Chondrocyte (in vitro differentiated cells): ENCODE data around the gene OR8H3. TPM values are rescaled to one million over a fixed set of nuclear protein-coding genes. Genes with fewer than 3 reads are reported as not detected.

ENCODE experiments used
- DNase-seq: peaks from one replicate; pipeline ENCODE4 v3.0.0; 2021; ENCODE audit warnings: mixed read lengths, low spot score
- H3K27ac Mint-ChIP-seq: one replicate; pipeline ENCODE4 v1.8.0; 2021; ENCODE audit warnings: mild to moderate bottlenecking, moderate library complexity, mixed read lengths; ENCODE audit not compliant: unreplicated experiment
- H3K27me3 Mint-ChIP-seq: 2 replicates; pipeline ENCODE4 v1.8.0; 2021; ENCODE audit warnings: low read depth, mixed read lengths
- H3K36me3 Mint-ChIP-seq: 2 replicates; pipeline ENCODE4 v1.8.0; 2021; ENCODE audit warnings: low read depth, mixed read lengths
- H3K4me1 Mint-ChIP-seq: 2 replicates; pipeline ENCODE4 v1.8.0; 2021; ENCODE audit warnings: low read depth, mild to moderate bottlenecking, mixed read lengths
- H3K4me3 Mint-ChIP-seq: one replicate; pipeline ENCODE4 v1.8.0; 2021; ENCODE audit warnings: mild to moderate bottlenecking, moderate library complexity, mixed read lengths; ENCODE audit not compliant: unreplicated experiment
- H3K9me3 Mint-ChIP-seq: 2 replicates; pipeline ENCODE4 v1.8.0; 2021; ENCODE audit warnings: low read depth, mixed read lengths
- total RNA-seq: library from RNA; stranded (reverse); gene quantifications from 3 replicates; pipeline ENCODE4 v1.2.1, GENCODE V29; 2021
- TF ChIP-seq, protein P1 (sequence below): fragments of 200-600 bp; sonication (generic); IDR thresholded peaks from 2 replicates; pipeline ENCODE4 v1.5.0; 2021; ENCODE audit warnings: antibody characterized with exemption, mild to moderate bottlenecking, moderate library complexity

OR8H3 gene
- total RNA-seq, 1 donor from 2014 or later = not detected

DNA sequence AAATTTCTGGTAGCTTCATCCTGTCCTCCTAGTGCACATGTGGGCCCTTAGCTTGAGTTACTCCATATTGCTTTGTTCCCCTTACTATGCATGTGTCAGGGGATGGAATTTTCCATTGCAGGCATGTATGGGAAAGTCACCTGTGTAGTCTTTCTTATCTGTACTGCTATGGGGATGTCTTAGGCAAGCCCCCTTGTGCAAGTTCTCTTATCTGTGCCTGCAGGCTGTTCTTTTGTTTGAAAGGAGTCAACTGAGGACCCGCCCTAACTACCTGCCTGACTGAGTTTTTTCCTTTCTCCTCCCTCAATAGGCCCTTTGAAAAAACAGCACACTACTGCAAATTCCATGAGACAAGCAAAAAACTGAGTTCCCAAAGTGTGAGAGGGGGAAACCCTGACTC lies 29.2 kb downstream of the OR8H3 start:
- DNase-seq = no peak
- no peak overlapping the region for H3K27ac Mint-ChIP-seq
- no peaks in the 10 kb centered on the region for H3K27me3 Mint-ChIP-seq
- H3K4me3 Mint-ChIP-seq = no peak overlapping the region
- no peaks in the 10 kb centered on the region for H3K36me3 Mint-ChIP-seq
- H3K4me1 Mint-ChIP-seq = no peaks in the 10 kb centered on the region
- TF ChIP-seq, protein P1, sequence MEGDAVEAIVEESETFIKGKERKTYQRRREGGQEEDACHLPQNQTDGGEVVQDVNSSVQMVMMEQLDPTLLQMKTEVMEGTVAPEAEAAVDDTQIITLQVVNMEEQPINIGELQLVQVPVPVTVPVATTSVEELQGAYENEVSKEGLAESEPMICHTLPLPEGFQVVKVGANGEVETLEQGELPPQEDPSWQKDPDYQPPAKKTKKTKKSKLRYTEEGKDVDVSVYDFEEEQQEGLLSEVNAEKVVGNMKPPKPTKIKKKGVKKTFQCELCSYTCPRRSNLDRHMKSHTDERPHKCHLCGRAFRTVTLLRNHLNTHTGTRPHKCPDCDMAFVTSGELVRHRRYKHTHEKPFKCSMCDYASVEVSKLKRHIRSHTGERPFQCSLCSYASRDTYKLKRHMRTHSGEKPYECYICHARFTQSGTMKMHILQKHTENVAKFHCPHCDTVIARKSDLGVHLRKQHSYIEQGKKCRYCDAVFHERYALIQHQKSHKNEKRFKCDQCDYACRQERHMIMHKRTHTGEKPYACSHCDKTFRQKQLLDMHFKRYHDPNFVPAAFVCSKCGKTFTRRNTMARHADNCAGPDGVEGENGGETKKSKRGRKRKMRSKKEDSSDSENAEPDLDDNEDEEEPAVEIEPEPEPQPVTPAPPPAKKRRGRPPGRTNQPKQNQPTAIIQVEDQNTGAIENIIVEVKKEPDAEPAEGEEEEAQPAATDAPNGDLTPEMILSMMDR = no peak
- H3K9me3 Mint-ChIP-seq = peaks cover 49% of the 10 kb centered on the region

DNA sequence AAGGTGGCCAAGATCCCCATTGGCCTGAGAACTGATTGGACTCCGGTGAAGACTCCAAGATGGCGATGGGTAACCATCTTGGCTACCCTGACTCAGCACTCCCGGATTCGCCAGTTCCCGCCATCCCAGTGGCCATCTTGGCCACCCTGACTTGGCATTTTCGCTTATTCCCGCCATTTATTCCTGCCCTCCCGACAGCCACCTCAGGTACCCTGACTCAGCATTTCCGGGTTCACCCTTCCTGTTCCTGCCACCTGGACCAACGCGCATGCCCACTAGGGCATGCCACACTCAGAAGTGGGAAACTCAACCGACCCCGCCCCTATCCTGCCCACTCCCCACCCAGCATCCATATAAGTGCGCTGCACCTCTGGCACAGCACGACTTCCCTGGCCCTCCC lies 30.2 kb downstream of the OR8H3 start:
- Mint-ChIP-seq H3K9me3 (peaks cover 56% of the 10 kb centered on the region), H3K4me3 (no peak overlapping the region), H3K27ac (no peak overlapping the region), H3K36me3 (no peaks in the 10 kb centered on the region), H3K27me3 (no peaks in the 10 kb centered on the region), H3K4me1 (no peaks in the 10 kb centered on the region)
- DNase-seq = peak; percentile 48
- TF ChIP-seq, protein P1 = no peak

DNA sequence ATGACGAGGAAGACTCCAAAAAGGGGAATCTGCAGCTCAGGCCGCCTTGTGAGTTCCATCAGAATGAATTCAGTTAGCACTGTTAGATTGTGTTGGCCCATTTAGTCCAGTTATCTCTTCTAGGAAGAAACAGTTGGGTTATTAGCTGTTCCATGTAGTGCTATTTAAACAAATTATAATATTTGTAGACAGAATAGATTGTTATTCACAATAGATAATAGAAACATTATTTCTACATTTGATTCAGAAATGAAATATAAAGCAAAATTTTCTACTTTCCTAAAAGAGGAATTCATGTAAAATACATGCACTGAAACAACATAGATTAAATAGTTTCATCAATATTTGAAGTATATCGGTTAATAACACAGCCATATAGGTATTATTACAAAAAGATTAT lies 38.0 kb downstream of the OR8H3 start, which contains the start of gene OR8K5:
OR8K5 (minus strand) TSS at position 101 of the 400 bp plus-strand sequence; CDS start at position 101, 0 bp downstream.
- no peak for DNase-seq
- no peaks in the 10 kb centered on the region for H3K4me1 Mint-ChIP-seq
- H3K9me3 Mint-ChIP-seq = peaks cover 24% of the 10 kb centered on the region
- TF ChIP-seq, protein P1 = no peak
- no peaks in the 10 kb centered on the region for H3K27me3 Mint-ChIP-seq
- H3K4me3 Mint-ChIP-seq = no peak within 1 kb of the TSS
- H3K36me3 Mint-ChIP-seq = no peaks in the 10 kb centered on the region
- H3K27ac Mint-ChIP-seq = no peak within 1 kb of the TSS

DNA sequence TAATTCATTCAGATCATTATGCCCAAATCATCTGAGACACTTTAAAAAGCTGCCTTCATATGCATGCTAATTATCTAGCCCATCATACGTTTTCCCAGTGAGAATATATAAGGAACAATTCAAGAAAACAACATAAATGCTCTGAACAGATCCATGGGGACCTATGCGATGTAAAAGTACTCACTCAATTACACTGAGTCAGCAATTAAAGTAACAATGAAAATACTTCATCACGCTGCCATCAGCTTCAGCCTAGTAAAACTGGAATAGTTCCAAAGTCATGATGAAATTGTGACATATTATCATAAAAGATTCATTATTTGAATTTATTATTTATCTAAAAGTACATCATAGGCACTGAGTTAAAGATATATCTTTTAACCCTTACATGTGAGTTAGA lies 41.6 kb downstream of the OR8H3 start:
- Mint-ChIP-seq H3K9me3 (peaks cover 3% of the 10 kb centered on the region), H3K36me3 (no peaks in the 10 kb centered on the region), H3K4me1 (no peaks in the 10 kb centered on the region), H3K27ac (no peak overlapping the region), H3K27me3 (no peaks in the 10 kb centered on the region), H3K4me3 (no peak overlapping the region)
- DNase-seq = no peak
- TF ChIP-seq, protein P1 = no peak

DNA sequence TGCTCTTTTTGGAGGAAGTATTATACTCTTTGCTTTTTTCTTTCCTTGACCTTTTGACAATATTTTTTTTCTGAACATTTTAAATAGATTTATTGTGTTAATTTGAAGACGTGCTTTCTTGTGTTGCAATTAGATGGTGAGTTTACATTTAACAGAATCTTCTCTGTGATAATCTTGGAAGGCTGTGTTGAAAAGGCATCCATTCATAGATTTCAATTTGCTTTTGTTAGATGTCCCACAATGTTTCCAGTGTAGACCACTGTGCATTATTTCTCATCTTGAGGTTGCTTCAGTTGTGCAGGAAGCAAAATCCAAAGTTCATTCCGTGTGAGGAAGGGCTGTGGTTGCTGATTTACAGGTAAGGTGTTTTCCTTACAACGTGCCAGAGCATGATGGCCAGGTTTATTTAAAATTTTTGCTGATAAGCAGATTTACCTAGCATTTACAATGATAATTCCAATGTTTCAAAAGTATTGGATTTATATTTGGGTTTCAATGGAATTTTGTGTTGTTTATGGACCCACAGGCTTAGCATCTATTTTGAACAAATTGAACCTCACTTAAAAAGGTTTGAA lies 50.2 kb downstream of the OR8H3 start:
- H3K36me3 Mint-ChIP-seq = no peaks in the 10 kb centered on the region
- H3K27ac Mint-ChIP-seq = no peak overlapping the region
- no peak overlapping the region for H3K4me3 Mint-ChIP-seq
- TF ChIP-seq, protein P1 = no peak
- H3K9me3 Mint-ChIP-seq = no peaks in the 10 kb centered on the region
- no peak for DNase-seq
- no peaks in the 10 kb centered on the region for H3K4me1 Mint-ChIP-seq
- peaks cover 2% of the 10 kb centered on the region for H3K27me3 Mint-ChIP-seq

Other genes with a start within 250 kb of the OR8H3 start
- not detected in 3 replicates for gene TRIM51, start 239.1 kb upstream of the OR8H3 start, total RNA-seq
- not detected in 3 replicates for gene OR5W2, start 207.8 kb upstream of the OR8H3 start, total RNA-seq
- gene OR5I1, start 186.0 kb upstream of the OR8H3 start, total RNA-seq = not detected in 3 replicates
- gene OR10AG1, start 152.4 kb upstream of the OR8H3 start, total RNA-seq = not detected in 3 replicates
- gene OR5F1, start 127.7 kb upstream of the OR8H3 start, total RNA-seq = not detected in 3 replicates
- not detected in 3 replicates for gene OR5AS1, start 94.7 kb upstream of the OR8H3 start, total RNA-seq
- not detected in 3 replicates for gene OR8I2, start 29.1 kb upstream of the OR8H3 start, total RNA-seq
- gene OR8H2, start 18.7 kb upstream of the OR8H3 start, total RNA-seq = not detected in 3 replicates
- not detected in 3 replicates for gene OR8J3, start 17.8 kb downstream of the OR8H3 start, total RNA-seq
- gene OR8K5, start 37.9 kb downstream of the OR8H3 start, total RNA-seq = not detected in 3 replicates
- gene OR5J2, start 54.2 kb downstream of the OR8H3 start, total RNA-seq = not detected in 3 replicates
- not detected in 3 replicates for gene OR5T2, start 111.9 kb downstream of the OR8H3 start, total RNA-seq
- gene OR5T3, start 129.9 kb downstream of the OR8H3 start, total RNA-seq = not detected in 3 replicates
- not detected in 3 replicates for gene OR5T1, start 151.8 kb downstream of the OR8H3 start, total RNA-seq
- gene OR8H1, start 169.9 kb downstream of the OR8H3 start, total RNA-seq = not detected in 3 replicates
- gene OR8K3, start 192.8 kb downstream of the OR8H3 start, total RNA-seq = not detected in 3 replicates
- gene OR8K1, start 223.7 kb downstream of the OR8H3 start, total RNA-seq = not detected in 3 replicates
- not detected in 3 replicates for gene OR8J1, start 231.9 kb downstream of the OR8H3 start, total RNA-seq